Left ventricle myocardium superior (tissue), 1 donor: ENCODE measurements around the gene EIF4A3. TPM values are rescaled to one million over a fixed set of nuclear protein-coding genes. Genes with fewer than 3 reads are reported as not detected.

Experiments used
- ATAC-seq: fragments of 200-7000 bp; cut with Tn5 transposase; one replicate; pipeline ENCODE4 v1.9.1; 2020; ENCODE audit warnings: mild to moderate bottlenecking, moderate library complexity
- DNase-seq: peaks from one replicate; pipeline ENCODE4 v3.0.0-alpha.2; 2020
- intact Hi-C: fragments of 100-400 bp; cut with micrococcal nuclease; formaldehyde crosslinking; loops from one replicate; pipeline ENCODE4 v1.11.0; 2022
- total RNA-seq: library from RNA; stranded (reverse); fragmentation: NEBNext Ultra II Directional; extraction: Animal tissue kit (Norgen Biotek cat#: 25700); gene quantifications from one replicate; pipeline ENCODE4 v1.2.1, GENCODE V29; 2021
- donor health status: DM: no; HTN: yes; CAD: no; lungs with severe emphysema.

EIF4A3 gene
- total RNA-seq, 1 donor from 2014 or later: 31.6 TPM

DNA sequence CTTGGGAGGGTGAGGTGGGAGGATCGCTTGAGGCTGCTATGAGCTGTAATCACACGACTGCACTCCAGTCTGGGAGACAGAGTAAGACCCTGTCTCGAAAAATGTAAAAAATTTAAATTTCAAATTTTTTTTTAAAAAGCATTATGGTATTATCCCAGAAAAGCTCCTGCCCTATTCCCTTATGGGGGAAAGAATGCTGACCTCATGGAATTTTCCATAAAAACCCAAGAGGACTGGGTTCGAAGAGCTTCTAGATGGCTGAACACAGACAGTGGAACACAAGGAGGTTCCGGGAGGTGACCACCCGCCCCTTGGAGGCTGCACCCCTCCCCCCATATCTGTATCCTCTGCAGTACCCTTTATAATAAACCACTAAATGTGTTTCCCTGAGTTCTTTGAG, 4.0 kb downstream of the EIF4A3 start:
- intact Hi-C loops: no loop called here
- no peak for ATAC-seq

DNA sequence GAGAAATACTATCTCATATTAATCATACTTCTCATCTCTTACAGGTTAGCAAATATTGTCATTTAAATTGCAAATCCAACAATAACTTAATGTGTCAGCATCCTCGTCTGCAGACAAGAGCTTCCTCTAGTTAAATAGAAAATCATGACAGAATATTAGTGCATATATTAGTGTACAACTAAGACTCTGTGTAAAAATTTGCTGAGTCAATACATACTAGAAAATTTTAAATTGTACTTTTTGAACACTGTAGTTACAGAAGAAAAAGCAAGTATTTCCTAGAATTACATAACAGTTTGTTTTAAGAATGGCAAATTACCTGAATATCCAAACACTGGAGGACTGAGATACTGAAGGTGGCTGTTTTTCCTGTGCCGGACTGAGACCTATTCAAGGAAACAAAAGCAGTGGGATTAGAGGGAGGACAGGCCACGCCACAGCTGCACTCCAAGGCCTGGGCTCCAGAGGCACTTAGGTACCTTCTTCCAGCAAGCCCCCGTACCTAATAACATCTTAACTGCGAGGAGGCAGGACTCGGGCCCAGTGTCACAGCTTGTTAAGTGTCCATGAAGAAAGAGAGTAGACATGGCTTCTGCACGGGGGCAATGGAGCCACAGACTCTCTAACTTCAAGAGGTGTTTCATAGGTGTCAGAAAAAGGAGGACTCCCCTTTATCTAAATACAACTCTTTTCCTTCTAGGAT, 5.3 kb downstream of the EIF4A3 start:
- no peak for ATAC-seq
- intact Hi-C loops: no loop called here
- DNase-seq: no peak

More for the DNA sequence above, 4.0 kb downstream of the EIF4A3 start:
- DNase-seq: no peak

DNA sequence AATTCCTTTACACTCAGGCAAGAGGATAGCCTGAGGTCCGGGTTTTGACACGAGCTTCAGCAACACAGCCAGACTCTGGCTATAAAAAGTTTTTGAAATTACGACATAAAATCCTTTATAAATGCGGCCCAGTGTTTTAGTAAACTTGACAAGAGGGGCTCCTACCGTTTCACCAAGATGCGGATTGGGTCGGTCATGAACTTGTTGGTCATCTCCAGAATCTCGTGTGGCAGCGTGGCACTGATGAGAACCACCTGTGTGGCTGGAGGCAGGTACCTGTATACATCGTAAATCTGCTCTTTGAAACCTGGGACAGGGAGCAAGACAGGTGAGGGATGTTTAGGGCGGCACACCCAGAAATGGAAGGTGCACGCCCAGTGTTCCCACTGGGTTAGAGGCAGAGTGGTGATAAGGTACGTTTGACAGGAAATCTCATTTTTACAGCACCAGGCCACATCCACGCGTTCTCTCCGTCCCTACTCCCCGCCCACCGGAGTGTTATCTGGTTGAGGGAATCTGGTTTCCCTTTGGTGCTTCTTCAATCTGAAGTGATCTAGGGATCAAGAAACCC, 8.0 kb downstream of the EIF4A3 start:
- intact Hi-C loops: no loop called here
- DNase-seq (no peak), ATAC-seq (no peak)

DNA sequence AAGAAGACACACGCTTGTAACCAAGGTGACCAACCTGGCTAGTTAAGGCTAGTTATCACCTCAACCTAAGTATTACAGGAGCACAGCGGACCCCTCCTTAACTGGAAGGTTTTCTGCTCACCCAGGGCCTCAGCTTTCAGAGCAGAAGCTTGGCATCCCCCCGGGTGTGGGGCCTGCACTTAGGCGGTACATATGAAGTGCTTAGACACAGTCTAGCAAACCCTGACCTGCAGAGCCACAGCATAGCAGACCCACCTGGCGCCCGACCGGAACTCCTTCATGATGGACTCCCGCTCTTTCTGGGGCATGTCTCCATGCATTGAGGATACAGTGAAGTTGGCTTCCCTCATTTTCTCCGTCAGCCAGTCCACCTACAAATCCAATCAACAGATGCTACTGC, 9.8 kb downstream of the EIF4A3 start:
- DNase-seq (no peak), ATAC-seq (no peak)
- intact Hi-C loops: no loop called here

DNA sequence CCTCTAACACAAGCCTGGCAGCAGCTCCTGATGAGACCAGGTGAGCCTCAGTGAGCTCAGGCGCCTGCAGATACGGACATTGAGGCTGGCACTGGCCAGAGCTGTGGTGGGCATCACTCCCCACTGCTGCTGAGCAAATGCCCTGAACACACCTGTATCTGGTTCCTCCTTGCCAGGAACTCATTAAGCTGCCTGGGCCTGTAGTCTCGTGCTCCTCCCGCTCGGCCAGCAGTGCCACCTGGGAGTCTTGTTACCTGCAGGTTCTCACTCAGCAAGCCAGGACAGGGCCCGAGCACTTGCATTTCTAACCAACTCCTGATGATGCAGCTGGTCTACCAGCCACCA, 13.3 kb downstream of the EIF4A3 start:
- DNase-seq (no peak), ATAC-seq (no peak)
- intact Hi-C loops: no loop called here

DNA sequence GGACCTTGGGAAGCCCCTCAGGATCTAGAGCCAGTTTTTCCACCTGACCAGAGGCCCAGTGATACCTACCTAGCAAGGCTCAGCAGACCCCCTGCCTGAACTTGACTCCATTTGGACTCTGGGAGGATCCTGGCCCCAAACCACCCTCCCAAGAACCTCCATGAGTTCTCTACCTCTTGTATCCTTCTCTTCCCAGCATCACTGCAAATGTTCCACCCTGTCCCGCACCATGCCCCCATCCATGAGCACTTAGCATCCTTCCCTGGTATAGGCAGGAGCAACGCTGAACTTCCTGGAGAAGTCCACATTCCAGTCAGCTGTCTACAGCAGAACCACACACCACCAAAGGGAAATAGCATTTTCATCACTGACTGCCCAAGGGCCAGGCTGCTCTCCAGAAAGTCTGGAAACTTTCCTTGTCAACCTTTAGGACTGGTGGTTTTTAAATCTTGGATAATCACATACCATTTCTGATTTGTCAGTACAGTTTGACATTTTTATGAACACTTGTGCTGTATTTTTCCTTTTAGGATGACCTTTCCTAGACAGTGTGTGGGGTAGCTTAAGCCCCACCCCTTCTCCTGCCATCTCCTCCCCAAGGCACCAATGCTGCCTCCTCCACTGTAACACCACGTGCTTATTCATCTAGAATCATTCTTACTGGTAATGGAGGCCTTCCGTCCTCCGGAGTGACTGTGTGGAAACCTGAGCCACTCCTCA, 13.9 kb downstream of the EIF4A3 start:
- DNase-seq (no peak), ATAC-seq (no peak)
- intact Hi-C loops: no loop called here

DNA sequence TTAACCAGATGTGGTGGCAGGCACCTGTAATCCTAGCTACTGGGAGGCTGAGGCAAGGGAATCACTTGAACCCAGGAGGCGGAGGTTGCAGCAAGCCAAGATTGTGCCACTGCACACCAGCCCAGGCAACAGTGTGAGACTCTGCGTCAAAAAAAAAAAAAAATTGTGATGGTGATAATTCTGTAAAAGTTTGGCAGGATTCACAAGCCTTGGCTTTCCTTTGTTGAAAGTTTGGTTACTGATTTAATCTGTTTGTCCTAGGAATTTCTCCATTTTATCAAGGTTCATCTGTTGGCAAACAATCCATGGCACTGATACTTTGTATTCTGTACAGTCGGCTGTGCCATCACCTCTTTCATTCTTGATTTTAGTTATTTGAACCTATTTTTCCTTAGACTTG, 15.9 kb downstream of the EIF4A3 start:
- no peak for DNase-seq
- ATAC-seq: no peak
- intact Hi-C loops: no loop called here

DNA sequence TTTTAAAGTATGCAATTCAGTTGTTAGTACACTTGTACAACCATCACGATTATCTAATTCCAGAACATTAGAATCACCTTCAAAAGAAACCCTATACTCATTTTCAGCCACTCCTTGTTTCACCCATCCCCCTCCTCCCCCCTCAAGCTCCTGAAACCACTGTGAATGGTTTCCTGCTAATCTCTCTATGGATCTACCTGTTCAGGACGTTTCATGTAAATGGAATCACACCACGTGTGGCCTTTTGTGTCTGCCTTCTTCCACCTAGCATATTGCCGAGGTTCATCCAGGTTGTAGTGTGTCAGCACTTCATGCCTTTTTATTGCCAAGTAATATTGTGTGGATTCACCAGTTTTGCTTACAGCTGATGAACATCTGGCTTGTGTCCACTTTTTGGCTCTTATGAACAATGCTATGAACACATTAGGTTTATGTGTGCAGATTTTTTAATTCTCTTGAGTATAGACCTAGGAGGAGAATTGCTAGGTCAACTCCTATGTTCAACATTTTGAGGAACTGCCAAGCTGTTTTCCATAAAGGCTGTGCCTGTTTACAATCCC, 17.8 kb downstream of the EIF4A3 start:
- ATAC-seq (no peak), DNase-seq (no peak)
- intact Hi-C loops: no loop called here

DNA sequence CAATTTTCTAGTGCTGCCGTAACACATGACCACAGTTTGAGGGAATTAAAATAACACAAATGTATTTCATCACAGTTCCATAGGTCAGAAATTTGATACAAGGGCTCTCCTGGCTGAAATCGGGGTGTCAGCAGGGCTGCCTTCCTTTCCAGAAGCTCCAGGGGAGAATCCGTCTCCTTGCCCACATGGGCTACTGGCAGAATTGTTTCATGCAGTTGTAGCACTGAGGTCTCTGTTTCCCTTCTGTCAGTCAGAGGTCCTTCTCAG, 20.5 kb downstream of the EIF4A3 start:
- ATAC-seq: no peak
- no peak for DNase-seq
- intact Hi-C loops: no loop called here

DNA sequence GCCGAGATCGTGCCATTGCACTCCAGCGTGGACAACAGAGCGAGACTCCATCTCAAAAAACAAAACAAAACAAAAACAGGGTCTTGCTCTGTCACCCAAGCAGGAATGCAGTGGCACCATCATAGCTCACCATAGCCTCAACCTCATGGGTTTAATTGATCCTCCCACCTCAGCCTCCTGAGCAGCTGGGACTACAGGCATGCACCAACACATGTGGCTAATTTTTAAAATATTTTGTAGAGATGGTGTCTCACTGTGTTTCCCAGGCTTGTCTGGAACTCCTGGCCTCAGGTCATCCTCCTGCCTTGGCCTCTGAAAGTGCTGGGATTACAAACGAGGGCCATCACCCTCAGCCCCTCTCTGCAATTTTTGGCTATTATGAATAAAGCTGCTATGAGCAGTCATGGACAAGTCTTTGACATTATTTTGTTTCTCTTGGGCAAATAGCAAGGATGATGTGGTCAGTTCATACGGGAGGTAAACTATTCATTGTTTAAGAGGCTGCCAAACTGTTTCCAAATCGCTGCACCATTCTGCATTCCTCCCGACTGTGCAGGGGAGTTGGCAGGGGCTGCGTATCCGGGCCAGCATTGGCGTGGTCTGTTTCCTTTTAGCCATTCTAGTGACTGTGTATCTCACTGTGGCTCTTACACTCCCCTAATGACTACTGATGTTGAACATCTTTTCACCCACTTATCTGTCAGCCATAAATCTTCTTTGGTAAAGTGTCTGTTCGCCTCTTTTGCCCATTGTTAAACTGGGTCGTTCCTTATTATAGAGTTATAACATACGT, 21.1 kb downstream of the EIF4A3 start:
- intact Hi-C loops: no loop called here
- DNase-seq (no peak), ATAC-seq (no peak)

DNA sequence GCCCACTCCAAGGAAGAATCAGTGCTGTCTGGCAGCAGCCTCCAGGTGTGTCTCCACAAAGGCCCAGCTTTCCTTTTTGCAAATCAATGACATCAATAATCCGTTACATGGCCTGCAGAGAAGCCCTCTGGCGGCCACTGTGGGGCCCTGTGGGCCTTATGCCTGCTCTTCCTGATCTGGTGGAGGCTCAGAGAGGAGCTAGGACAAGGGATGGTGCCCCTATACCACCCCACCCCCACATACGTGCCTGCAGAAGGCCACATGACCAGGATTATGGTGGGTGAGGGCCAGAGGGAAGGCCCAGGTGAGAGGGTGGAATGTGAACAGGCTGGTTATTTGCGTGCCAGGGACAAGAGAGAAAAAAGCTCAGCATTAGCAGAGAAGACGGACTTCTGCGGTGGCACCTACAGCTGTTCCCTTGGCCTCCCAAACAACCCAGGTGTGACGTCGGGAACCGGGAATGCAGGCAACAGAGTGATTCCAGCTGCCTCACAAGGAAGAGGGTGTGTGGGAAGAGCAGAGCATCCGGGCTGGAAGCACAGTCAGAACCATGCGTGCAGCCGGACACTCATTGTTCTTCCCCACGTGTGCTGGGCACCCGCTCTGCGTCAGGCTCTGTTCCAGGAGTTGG, 22.5 kb downstream of the EIF4A3 start:
- intact Hi-C loops: no loop called here
- no peak for ATAC-seq
- DNase-seq: no peak

DNA sequence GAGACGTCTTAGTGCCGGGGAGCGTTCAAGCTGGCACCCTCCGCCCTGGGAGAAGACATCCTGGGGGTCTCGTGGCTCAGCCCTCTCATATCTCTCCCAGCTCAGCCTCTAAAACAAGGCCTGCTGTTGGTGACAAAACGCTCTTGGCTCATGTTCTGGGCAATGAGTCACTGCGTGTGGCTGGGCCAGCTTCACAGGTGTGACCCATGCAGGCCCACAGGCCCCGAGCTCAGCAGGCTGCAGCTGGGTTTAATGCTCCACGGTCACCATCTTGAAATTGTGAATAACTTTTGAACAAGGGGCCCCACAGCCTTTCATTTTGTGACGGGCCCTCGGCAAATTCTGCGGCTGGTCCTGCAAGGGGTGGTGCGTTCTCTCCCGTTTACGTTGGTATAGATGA, 23.1 kb downstream of the EIF4A3 start:
- no peak for DNase-seq
- intact Hi-C loops: no loop called here
- ATAC-seq: no peak

DNA sequence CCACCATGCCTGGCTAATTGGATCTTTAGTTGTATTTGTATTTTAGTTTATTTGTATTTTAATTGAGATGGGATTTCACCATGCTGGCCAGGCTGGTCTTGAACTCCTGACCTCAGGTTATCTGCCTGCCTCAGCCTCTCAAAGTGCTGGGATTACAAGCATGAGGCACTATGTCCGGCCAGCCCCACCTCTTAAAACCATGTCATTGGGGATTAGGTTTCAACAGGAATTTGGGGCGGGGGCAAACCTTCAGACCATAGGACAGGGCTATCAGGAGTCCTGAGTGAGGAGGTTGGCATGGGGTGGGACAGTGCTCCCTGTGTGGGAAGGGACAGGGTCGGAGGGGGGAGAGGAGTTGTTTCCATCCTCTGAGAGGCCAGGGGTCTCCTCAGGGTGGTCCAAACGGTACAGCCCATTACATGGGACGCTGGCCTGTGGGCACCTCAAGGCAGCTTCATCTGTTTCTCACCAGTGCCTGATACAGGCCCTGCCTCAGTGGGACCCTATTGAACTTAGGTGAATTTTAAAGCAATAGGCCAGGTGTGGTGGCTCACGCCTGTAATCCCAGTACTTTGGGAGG, 23.9 kb downstream of the EIF4A3 start:
- DNase-seq: no peak
- ATAC-seq: no peak
- intact Hi-C loops: no loop called here

DNA sequence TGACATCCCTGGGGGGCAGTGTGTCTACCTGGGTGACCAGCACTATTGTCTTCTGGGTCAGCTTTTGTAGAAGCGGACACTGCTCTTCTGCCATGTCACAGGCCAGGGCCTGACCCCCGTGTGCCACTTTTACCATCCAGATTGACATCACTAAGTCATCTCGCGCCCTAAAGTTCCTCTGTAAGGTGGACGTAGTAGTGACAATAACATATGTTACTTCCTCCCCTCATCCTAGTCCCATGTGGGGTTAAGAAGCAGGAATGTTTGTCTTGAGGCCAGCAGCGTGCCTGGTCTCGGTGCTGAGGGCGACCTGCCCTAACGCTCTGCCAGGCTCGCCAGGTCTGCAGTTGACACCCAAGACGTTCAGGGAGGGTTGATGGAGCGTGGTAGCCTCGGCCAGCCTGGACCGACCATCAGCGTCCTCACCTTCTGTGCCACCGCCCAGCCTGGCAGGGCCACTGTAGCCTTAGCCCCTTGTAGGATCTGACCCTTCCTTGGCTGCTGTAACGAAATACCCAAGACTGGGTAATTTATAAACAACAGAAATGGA, 24.8 kb downstream of the EIF4A3 start:
- intact Hi-C loops: no loop called here
- DNase-seq (no peak), ATAC-seq (no peak)

DNA sequence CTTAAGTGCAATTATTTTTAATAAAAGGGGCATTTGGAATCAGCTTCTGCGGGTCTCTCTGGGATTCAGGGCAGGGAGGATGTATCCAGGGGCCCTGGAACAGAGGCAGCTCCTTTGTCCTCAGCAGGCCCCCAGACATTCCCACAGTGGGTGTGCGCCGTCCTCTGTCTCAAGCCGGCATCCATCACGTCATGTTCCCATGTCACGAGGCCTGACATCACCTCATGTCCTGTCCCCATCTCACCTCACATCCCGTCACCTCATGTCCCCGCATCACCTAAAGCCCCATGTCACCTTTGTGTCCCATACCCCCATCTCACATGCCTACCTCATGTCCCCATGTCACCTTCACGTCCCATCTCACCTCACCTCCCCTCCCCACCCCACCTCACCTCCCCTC, 27.1 kb downstream of the EIF4A3 start:
- intact Hi-C loops: no loop called here
- DNase-seq (no peak), ATAC-seq (no peak)

DNA sequence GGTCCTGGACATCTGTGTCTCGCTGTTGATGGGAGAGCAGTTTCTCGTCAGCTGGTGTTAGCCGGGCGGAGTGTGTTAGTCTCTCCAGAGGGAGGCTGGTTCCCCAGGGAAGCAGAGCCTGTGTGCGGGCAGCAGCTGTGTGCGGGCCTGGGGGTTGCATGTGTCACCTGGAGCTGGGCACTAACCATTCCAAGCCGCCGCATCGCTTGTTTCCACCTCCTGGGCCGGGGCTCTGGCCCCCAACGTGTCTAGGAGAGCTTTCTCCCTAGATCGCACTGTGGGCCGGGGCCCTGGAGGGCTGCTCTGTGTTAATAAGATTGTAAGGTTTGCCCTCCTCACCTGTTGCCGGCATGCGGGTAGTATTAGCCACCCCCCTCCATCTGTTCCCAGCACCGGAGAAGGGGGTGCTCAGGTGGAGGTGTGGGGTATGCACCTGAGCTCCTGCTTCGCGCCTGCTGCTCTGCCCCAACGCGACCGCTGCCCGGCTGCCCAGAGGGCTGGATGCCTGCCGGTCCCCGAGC, 27.6 kb downstream of the EIF4A3 start:
- DNase-seq (no peak), ATAC-seq (no peak)
- intact Hi-C loops: no loop called here

DNA sequence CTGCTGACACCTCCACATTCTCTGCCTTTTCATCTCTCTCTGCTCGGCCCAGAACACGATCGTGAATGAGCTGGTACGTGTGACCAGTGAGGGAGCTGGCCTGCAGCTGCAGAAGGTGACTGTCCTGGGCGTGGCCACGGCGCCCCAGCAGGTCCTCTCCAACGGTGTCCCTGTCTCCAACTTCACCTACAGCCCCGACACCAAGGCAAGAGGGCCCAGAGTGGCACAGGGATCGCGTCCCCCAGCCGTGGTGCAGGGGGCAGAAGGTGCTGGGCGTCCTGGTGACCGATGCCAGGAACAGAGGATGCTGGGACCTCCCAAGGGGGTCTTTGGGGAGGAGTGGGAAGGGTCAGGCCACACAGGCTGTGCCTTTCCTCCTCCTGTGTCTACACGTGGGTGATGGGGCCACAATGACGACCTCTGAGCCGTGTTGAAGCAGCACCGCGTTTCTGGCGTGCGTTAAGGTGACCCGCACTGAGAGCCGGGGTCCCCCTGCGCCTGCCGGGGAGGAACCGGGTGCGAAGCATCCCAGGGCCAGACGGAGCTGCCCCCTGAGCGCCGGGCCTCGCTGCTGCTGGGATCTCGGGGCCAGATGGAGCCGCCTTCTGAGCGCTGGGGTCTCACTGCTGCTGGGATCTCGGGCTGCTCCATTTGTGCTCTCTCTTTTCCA, 28.2 kb downstream of the EIF4A3 start:
- intact Hi-C loops: no loop called here
- no peak for ATAC-seq
- no peak for DNase-seq
